Neural cell (in vitro differentiated cells): ENCODE results near the gene PTGIS. TPM values are rescaled to one million over a fixed set of nuclear protein-coding genes. Genes with fewer than 3 reads are reported as not detected.

Source experiments
- H2AFZ ChIP-seq: fragments of 200-600, 300-800 bp; sonication (generic), shearing (Covaris generic); 2 replicates; pipeline ENCODE4 v1.6.0; 2014; ENCODE audit warnings: low read depth, mild to moderate bottlenecking, antibody characterized with exemption, low read length, moderate library complexity
- H3F3A ChIP-seq: fragments of 200-600 bp; shearing (Covaris generic); 2 replicates; pipeline ENCODE4 v1.6.1; 2016; ENCODE audit warnings: mild to moderate bottlenecking, moderate library complexity, mixed read lengths, antibody characterized with exemption, low read length; ENCODE audit not compliant: insufficient read depth, poor library complexity, severe bottlenecking
- H3K27ac ChIP-seq: fragments of 200-600, 300-800 bp; sonication (generic), shearing (Covaris generic); 2 replicates; pipeline ENCODE4 v1.5.1; 2014; ENCODE audit warnings: mild to moderate bottlenecking, low read length, moderate library complexity
- H3K27me3 ChIP-seq: fragments of 300-800, 200-600 bp; sonication (generic), shearing (Covaris generic); 2 replicates; pipeline ENCODE4 v1.6.0; 2014; ENCODE audit warnings: mild to moderate bottlenecking, low read depth, low read length, moderate library complexity; ENCODE audit not compliant: insufficient read depth
- H3K36me3 ChIP-seq: fragments of 300-800, 200-600 bp; sonication (generic), shearing (Covaris generic); 2 replicates; pipeline ENCODE4 v1.5.1; 2014; ENCODE audit warnings: mild to moderate bottlenecking, antibody characterized with exemption, low read length, moderate library complexity; ENCODE audit not compliant: insufficient read depth
- H3K4me2 ChIP-seq: fragments of 300-800, 200-600 bp; sonication (generic), shearing (Covaris generic); 2 replicates; pipeline ENCODE4 v1.6.0; 2014; ENCODE audit warnings: mild to moderate bottlenecking, low read length
- H3K4me3 ChIP-seq: fragments of 300-800, 200-600 bp; sonication (generic), shearing (Covaris generic); 2 replicates; pipeline ENCODE4 v1.5.1; 2014; ENCODE audit warnings: mild to moderate bottlenecking, low read length, moderate library complexity
- H3K79me2 ChIP-seq: fragments of 200-600 bp; shearing (Covaris generic); replicated peaks from 2 replicates; pipeline ENCODE4 v1.6.0; 2014; ENCODE audit warnings: mild to moderate bottlenecking, low read length, moderate library complexity; ENCODE audit not compliant: insufficient read depth
- H3K9ac ChIP-seq: fragments of 300-800, 200-600 bp; sonication (generic), shearing (Covaris generic); 2 replicates; pipeline ENCODE4 v1.6.1; 2016; ENCODE audit warnings: mild to moderate bottlenecking, low read length, mixed read lengths
- H3K9me2 ChIP-seq: fragments of 200-600 bp; shearing (Covaris generic); 2 replicates; pipeline ENCODE4 v1.6.1; 2016; ENCODE audit warnings: mild to moderate bottlenecking, low read length, mixed read lengths; ENCODE audit not compliant: insufficient read depth
- H3K9me3 ChIP-seq: fragments of 200-600, 300-800 bp; sonication (generic), shearing (Covaris generic); 2 replicates; pipeline ENCODE4 v1.6.1; 2016; ENCODE audit warnings: mild to moderate bottlenecking, mixed run types, low read length, moderate library complexity, mixed read lengths
- H4K20me1 ChIP-seq: fragments of 200-600 bp; shearing (Covaris generic); 2 replicates; pipeline ENCODE4 v1.6.1; 2016; ENCODE audit warnings: mild to moderate bottlenecking, mixed run types; ENCODE audit not compliant: insufficient read depth
- EP300 ChIP-seq: fragments of 450-650 bp; conservative IDR thresholded peaks from 2 replicates; pipeline ENCODE4 v1.6.1; 2014; ENCODE audit warnings: antibody characterized with exemption, mild to moderate bottlenecking, moderate library complexity; ENCODE audit not compliant: poor library complexity, severe bottlenecking
- EZH2 ChIP-seq: fragments of 200-600, 300-800 bp; shearing (Covaris generic), sonication (generic); IDR thresholded peaks from 2 replicates; pipeline ENCODE4 v1.6.1; 2014; ENCODE audit warnings: antibody characterized with exemption, low read length, borderline replicate concordance, mild to moderate bottlenecking; ENCODE audit not compliant: insufficient read depth, poor library complexity, severe bottlenecking
- MXI1 ChIP-seq: fragments of 450-650 bp; conservative IDR thresholded peaks from 2 replicates; pipeline ENCODE4 v1.6.1; 2014; ENCODE audit warnings: antibody characterized with exemption, mild to moderate bottlenecking; ENCODE audit not compliant: poor library complexity, severe bottlenecking
- POLR2AphosphoS5 ChIP-seq: IDR thresholded peaks from 2 replicates; pipeline ENCODE4 v1.6.1; 2012
- RAD21 ChIP-seq: fragments of 450-650 bp; conservative IDR thresholded peaks from 2 replicates; pipeline ENCODE4 v1.6.1; 2014; ENCODE audit warnings: antibody characterized with exemption, mild to moderate bottlenecking, moderate library complexity
- SMC3 ChIP-seq: fragments of 450-650 bp; conservative IDR thresholded peaks from 2 replicates; pipeline ENCODE4 v1.6.1; 2014; ENCODE audit warnings: antibody characterized with exemption, mild to moderate bottlenecking, moderate library complexity; ENCODE audit not compliant: poor library complexity
- TAF1 ChIP-seq: IDR thresholded peaks from 2 replicates; pipeline ENCODE4 v1.6.1; 2012; ENCODE audit warnings: low read depth
- polyA plus RNA-seq: library from polyadenylated mRNA; depleted of rRNA; stranded (reverse); fragments of >200 nt; gene quantifications from 2 replicates; pipeline ENCODE4 v1.2.3, GENCODE V29; 2014
- TF ChIP-seq, protein P1 (sequence below): fragments of 450-650 bp; IDR thresholded peaks from 2 replicates; pipeline ENCODE4 v1.5.1; 2014; ENCODE audit warnings: antibody characterized with exemption, mild to moderate bottlenecking, moderate library complexity; ENCODE audit not compliant: poor library complexity, severe bottlenecking
- TF ChIP-seq, protein P2 (sequence below): IDR thresholded peaks from 2 replicates; pipeline ENCODE4 v1.6.1; 2012; ENCODE audit warnings: borderline replicate concordance

PTGIS gene
- polyA plus RNA-seq, 1 donor from 2014 or later: 3.2 TPM

DNA sequence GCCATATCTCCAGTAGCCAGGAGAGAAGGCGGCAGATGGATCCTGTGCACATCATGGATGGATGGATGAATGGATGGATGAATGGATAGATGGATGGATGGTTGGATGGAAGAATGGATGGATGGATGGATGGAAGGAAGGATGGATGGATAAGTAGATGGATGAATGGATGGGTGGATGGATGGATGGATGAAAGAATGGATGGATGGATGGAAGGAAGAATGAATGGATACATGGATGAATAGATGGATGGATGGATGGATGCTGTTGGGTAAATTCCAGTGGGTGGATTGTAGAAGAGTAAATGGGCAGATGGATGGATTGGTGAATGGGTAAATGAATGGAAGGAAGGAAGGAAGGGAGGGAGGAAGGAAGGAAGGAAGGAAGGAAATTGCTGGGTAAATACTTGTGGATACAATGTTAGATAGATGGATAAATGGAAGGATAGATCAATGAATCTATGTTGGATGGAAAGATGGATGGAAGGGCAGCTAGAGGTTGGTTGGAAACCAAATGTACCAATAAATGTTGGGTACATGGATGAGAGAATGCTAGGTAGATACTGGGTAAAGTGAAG lies 19.5 kb downstream of the PTGIS start:
- Histone ChIP-seq H3F3A (no peaks in the 10 kb centered on the region), H3K9me2 (no peaks in the 10 kb centered on the region), H3K4me2 (no peak overlapping the region), H3K36me3 (no peaks in the 10 kb centered on the region), H3K9ac (no peak overlapping the region), H3K4me3 (no peak overlapping the region), H3K27ac (no peak overlapping the region), H2AFZ (no peak overlapping the region), H3K79me2 (no peaks in the 10 kb centered on the region), H3K27me3 (no peaks in the 10 kb centered on the region), H3K9me3 (no peaks in the 10 kb centered on the region), H4K20me1 (no peaks in the 10 kb centered on the region)
- TF ChIP-seq TAF1 (no peak), EP300 (no peak), MXI1 (no peak), RAD21 (no peak), EZH2 (no peak), SMC3 (no peak), POLR2AphosphoS5 (no peak)
- TF ChIP-seq, protein P1, sequence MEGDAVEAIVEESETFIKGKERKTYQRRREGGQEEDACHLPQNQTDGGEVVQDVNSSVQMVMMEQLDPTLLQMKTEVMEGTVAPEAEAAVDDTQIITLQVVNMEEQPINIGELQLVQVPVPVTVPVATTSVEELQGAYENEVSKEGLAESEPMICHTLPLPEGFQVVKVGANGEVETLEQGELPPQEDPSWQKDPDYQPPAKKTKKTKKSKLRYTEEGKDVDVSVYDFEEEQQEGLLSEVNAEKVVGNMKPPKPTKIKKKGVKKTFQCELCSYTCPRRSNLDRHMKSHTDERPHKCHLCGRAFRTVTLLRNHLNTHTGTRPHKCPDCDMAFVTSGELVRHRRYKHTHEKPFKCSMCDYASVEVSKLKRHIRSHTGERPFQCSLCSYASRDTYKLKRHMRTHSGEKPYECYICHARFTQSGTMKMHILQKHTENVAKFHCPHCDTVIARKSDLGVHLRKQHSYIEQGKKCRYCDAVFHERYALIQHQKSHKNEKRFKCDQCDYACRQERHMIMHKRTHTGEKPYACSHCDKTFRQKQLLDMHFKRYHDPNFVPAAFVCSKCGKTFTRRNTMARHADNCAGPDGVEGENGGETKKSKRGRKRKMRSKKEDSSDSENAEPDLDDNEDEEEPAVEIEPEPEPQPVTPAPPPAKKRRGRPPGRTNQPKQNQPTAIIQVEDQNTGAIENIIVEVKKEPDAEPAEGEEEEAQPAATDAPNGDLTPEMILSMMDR: no peak
- TF ChIP-seq, protein P2, sequence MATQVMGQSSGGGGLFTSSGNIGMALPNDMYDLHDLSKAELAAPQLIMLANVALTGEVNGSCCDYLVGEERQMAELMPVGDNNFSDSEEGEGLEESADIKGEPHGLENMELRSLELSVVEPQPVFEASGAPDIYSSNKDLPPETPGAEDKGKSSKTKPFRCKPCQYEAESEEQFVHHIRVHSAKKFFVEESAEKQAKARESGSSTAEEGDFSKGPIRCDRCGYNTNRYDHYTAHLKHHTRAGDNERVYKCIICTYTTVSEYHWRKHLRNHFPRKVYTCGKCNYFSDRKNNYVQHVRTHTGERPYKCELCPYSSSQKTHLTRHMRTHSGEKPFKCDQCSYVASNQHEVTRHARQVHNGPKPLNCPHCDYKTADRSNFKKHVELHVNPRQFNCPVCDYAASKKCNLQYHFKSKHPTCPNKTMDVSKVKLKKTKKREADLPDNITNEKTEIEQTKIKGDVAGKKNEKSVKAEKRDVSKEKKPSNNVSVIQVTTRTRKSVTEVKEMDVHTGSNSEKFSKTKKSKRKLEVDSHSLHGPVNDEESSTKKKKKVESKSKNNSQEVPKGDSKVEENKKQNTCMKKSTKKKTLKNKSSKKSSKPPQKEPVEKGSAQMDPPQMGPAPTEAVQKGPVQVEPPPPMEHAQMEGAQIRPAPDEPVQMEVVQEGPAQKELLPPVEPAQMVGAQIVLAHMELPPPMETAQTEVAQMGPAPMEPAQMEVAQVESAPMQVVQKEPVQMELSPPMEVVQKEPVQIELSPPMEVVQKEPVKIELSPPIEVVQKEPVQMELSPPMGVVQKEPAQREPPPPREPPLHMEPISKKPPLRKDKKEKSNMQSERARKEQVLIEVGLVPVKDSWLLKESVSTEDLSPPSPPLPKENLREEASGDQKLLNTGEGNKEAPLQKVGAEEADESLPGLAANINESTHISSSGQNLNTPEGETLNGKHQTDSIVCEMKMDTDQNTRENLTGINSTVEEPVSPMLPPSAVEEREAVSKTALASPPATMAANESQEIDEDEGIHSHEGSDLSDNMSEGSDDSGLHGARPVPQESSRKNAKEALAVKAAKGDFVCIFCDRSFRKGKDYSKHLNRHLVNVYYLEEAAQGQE: no peak

DNA sequence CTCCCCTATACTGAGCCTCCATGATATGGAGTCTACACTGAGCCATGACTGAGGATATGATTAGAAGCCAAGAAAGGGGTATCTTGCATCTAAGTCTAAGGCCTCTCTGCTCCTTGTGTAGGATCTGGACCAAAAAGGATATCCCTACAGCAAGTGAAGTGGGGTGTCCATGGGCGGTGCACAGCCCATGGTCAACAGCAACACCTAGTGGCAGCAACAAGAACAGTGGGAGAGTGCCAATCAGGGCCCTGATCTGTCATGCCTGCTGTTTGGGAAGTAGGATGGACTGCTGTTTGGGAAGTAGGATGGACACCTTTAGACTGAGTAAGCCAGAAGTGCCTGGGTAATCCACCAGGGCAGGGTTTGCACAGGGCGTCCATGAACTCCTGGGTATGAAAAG lies 22.4 kb downstream of the PTGIS start:
- Histone ChIP-seq H4K20me1 (no peaks in the 10 kb centered on the region), H3K9me3 (no peaks in the 10 kb centered on the region), H2AFZ (no peak overlapping the region), H3K4me3 (no peak overlapping the region), H3K27me3 (no peaks in the 10 kb centered on the region), H3K9me2 (no peaks in the 10 kb centered on the region), H3K27ac (no peak overlapping the region), H3K9ac (no peak overlapping the region), H3K4me2 (no peak overlapping the region), H3F3A (no peaks in the 10 kb centered on the region), H3K36me3 (no peaks in the 10 kb centered on the region), H3K79me2 (no peaks in the 10 kb centered on the region)
- TF ChIP-seq RAD21: no peak
- no peak for TF ChIP-seq POLR2AphosphoS5
- no peak for TF ChIP-seq SMC3
- TF ChIP-seq, protein P2: no peak
